Measurements from ENCODE around the gene DCLK2.

- TF ChIP-seq CTCF (IDR thresholded peaks at IDR 0.05; ENCODE audit: low read length) (no peak), EZH2 (IDR thresholded peaks at IDR 0.05; ENCODE audit: borderline replicate concordance, low read length) (no peak)
Observed at GRCh38 chr4:150152766-150153165, 74.5 kb downstream of the DCLK2 start.

Measured in OCI-LY1 (cell line).